Ovary (tissue), 3 donors: ENCODE data around the gene CFAP45.

Experiments used
- POLR2A ChIP-seq: fragments of 450-650 bp; IDR thresholded peaks from one replicate; pipeline ENCODE4 v1.6.1; 2017; ENCODE audit warnings: antibody characterized with exemption, mild to moderate bottlenecking, moderate library complexity
- TF ChIP-seq, protein P1 (sequence below), 3 donors: fragments of 450-650 bp in 2 of 3; fragments of 200-600 bp in 1 of 3; IDR thresholded peaks; one replicate each; pipeline versions ENCODE4 v1.5.1 to v1.8.0; 2016 to 2022; ENCODE audit warnings: antibody characterized with exemption in 3 of 3, mild to moderate bottlenecking in 1 of 3
- donor health status: DM: no; HTN: no; CAD: no.

DNA sequence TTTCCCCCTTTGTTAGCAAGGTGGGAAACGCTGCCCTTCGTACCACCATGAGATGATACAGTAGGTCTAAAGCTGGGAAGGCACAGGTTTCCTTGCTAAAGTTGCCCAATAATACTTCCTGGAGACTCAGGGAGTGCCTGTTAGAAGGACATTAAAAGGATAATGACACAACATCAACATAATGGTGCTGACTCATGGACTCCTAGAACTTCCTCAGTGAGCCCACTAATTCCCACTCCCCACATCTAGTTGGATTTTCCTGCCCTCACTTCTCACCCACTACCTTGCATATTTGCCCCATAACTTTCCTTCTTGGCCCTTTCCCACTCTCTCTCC, 17.5 kb downstream of the CFAP45 start:
- TF ChIP-seq, protein P1, sequence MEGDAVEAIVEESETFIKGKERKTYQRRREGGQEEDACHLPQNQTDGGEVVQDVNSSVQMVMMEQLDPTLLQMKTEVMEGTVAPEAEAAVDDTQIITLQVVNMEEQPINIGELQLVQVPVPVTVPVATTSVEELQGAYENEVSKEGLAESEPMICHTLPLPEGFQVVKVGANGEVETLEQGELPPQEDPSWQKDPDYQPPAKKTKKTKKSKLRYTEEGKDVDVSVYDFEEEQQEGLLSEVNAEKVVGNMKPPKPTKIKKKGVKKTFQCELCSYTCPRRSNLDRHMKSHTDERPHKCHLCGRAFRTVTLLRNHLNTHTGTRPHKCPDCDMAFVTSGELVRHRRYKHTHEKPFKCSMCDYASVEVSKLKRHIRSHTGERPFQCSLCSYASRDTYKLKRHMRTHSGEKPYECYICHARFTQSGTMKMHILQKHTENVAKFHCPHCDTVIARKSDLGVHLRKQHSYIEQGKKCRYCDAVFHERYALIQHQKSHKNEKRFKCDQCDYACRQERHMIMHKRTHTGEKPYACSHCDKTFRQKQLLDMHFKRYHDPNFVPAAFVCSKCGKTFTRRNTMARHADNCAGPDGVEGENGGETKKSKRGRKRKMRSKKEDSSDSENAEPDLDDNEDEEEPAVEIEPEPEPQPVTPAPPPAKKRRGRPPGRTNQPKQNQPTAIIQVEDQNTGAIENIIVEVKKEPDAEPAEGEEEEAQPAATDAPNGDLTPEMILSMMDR (IDR thresholded peaks at IDR 0.05): no peak
- TF ChIP-seq POLR2A: no peak
